ENCODE data around the gene DTX1. TPM values are rescaled to one million over a fixed set of nuclear protein-coding genes. Genes with fewer than 3 reads are reported as not detected.

DTX1 gene
- total RNA-seq, 4 donors from 2014 or later, result 3.1 to 33.8 (median 5.3) TPM

DNA sequence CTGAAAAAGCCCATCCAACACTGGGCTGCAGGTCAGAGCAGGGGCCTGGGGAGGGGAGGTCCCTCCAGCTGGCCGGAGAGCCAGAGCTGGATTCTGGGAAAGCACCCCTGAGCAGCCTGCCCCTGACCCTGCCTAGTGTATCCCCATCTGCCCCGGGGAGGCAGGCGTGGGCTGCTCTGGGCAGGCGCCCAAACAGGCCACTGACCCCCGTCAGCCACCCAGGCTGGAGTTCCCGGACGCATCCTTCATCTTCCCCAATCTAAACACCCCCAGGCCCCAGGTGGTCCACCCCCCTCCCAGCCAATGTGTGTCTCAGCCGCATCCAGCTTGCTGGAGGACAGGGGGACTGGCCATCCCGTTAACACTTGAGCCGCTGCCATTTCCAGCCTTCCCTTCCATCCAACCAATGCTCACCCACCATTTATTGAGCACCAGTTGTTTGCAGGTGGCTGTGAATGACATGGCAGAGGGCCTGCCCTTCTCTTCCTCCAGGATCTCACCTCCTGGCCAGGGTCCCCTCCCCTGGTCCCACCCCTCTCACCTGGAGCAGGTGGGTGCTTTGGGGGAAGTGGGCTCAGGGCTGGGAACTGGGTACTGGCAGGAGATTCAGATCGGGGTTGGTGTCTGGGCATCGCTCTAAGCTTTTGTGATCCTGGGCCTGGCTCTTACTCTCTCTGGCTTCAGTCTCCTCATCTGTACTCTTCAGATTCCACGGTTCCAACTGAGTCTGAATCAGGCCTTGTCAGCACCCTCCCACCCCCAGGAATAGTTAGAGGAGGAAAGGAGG is 743 bp upstream of the DTX1 start:
- Histone ChIP-seq H3K4me1 (peaks cover 0 to 20% (median 12%) of the 10 kb centered on the region in 4 donors), H3K4me3 (peak overlapping the region in 3 of 4 donors; percentile 55 to 88 (median 61)), H3K27ac (peak overlapping the region in 2 of 4 donors; percentile 26 to 87), H3K9me3 (no peaks in the 10 kb centered on the region), H3K36me3 (no peaks in the 10 kb centered on the region), H3K27me3 (peaks cover 0 to 12% of the 10 kb centered on the region in 2 donors)
- no peak for DNase-seq
- TF ChIP-seq POLR2A (IDR thresholded peaks at IDR 0.05) (no peak), CTCF (IDR thresholded peaks at IDR 0.05) (no peak)

DNA sequence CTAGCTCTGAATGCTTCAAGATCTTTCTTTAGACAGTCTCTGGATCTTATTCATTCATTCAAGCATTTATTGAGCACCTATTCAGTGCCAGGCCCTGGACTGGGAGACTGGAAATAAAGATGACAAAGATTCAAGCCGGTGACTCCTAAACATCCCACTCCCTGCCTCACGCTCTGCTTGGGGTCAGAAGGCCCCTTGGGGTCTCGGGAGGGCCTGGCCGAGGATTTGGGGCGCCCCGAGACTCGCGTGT is 224 bp upstream of the DTX1 start:
- Histone ChIP-seq H3K36me3 (no peaks in the 10 kb centered on the region), H3K4me3 (peak overlapping the region; percentile 55 to 88 (median 61)), H3K4me1 (peaks cover 0 to 24% (median 12%) of the 10 kb centered on the region in 4 donors), H3K27ac (peak overlapping the region; percentile 17 to 87 (median 42)), H3K27me3 (peaks cover 0 to 12% of the 10 kb centered on the region in 2 donors), H3K9me3 (no peaks in the 10 kb centered on the region)
- no peak for DNase-seq
- no peak for TF ChIP-seq CTCF (IDR thresholded peaks at IDR 0.05)
- TF ChIP-seq POLR2A (IDR thresholded peaks at IDR 0.05), result no peak

DNA sequence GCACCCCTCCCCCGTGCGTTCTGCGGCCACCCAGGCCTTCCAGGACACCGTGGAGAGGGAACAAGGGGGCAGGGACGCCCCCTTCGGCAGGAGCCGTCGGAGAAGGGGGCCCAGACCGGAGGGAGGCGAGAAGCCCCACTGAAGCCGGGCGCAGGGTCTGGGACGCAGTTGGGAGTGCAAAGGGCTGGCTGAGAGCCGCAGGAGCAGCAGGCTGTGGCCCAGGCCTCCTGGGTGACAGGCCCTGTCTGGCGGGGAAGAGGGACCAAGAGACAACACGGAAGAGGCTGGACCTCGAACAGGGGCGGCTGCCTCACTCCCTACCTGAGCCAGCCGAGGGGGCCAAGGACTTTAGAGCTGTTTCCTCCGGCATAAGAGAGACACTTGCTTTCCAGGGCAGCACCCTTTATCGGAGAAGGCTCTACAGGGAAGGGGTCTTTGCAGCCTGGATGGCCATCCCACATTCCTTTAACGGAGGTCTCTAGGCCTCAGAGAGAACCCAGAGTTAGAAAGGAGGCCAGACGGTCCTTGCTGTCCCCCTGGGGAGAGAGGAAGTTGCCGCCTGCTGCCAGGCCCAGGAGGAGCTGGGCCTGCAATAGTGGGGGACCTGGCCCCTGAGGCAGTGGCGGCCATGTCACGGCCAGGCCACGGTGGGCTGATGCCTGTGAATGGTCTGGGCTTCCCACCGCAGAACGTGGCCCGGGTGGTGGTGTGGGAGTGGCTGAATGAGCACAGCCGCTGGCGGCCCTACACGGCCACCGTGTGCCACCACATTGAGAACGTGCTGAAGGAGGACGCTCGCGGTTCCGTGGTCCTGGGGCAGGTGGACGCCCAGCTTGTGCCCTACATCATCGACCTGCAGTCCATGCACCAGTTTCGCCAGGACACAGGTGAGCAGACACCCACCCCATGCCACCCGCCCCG is 1.3 kb downstream of the DTX1 start:
- Histone ChIP-seq H3K4me3 (peak overlapping the region; percentile 55 to 88 (median 61)), H3K27ac (peak overlapping the region in 3 of 4 donors; percentile 17 to 87 (median 26)), H3K9me3 (no peaks in the 10 kb centered on the region), H3K36me3 (no peaks in the 10 kb centered on the region), H3K4me1 (peaks cover 0 to 21% (median 12%) of the 10 kb centered on the region in 4 donors), H3K27me3 (peaks cover 0 to 12% of the 10 kb centered on the region in 2 donors)
- DNase-seq, result no peak
- TF ChIP-seq POLR2A (IDR thresholded peaks at IDR 0.05) (no peak), CTCF (IDR thresholded peaks at IDR 0.05) (no peak)

GRCh38 chr12:113058553-113058952 is 2.0 kb downstream of the DTX1 start:
- no peak for TF ChIP-seq CTCF (IDR thresholded peaks at IDR 0.05)
- TF ChIP-seq POLR2A (IDR thresholded peaks at IDR 0.05), result no peak
- Histone ChIP-seq H3K27me3 (peaks cover 0 to 12% of the 10 kb centered on the region in 2 donors), H3K4me3 (peak overlapping the region in 1 of 4 donors; percentile 88)

DNA sequence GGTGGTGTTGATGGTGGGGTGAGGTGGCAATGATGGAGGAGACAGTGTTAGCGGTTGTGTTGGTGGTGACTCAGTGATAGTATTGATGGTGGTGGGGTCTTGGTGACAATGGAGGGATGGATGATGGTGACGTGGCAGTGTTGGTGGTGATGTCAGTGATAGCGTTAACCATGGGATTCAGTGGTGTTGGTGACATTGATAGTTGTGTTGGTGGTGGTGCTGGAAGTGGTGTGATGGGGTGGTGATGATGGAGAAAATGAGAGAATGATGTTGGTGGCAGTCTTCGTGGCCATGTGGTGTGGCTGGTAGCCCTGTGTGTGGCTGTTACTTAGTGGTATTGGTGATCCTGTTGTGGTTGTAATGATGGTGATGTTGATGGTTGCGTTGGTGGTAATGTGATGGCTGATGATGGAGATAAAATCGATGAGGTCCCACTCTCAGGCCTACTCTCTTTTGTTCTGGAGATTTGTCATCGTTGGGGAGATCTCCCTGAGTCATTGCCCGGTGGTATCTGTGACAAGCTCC is 2.6 kb downstream of the DTX1 start:
- H3K4me3 ChIP-seq, result no peak overlapping the region
- no peaks in the 10 kb centered on the region for H3K9me3 ChIP-seq
- H3K36me3 ChIP-seq, result no peaks in the 10 kb centered on the region
- TF ChIP-seq POLR2A (IDR thresholded peaks at IDR 0.05), result no peak
- no peak for TF ChIP-seq CTCF (IDR thresholded peaks at IDR 0.05)
- peaks cover 0 to 31% (median 14%) of the 10 kb centered on the region in 4 donors for H3K4me1 ChIP-seq
- H3K27me3 ChIP-seq, result peaks cover 0 to 12% of the 10 kb centered on the region in 2 donors
- peak overlapping the region in 1 of 4 donors; percentile 87 for H3K27ac ChIP-seq
- no peak for DNase-seq

More at GRCh38 chr12:113058553-113058952, 2.0 kb downstream of the DTX1 start:
- Histone ChIP-seq H3K4me1 (peaks cover 0 to 25% (median 12%) of the 10 kb centered on the region in 4 donors), H3K27ac (peak overlapping the region in 1 of 4 donors; percentile 87), H3K36me3 (no peaks in the 10 kb centered on the region), H3K9me3 (no peaks in the 10 kb centered on the region)
- no peak for DNase-seq
